Neuron (in vitro differentiated cells): ENCODE data around the gene YIPF4.
"Not testable (repeated sequence)": the region's sequence is repeated elsewhere in the genome, so short reads cannot be mapped to it uniquely, and the experiment has no call there.

ENCODE experiments used
- H2AFZ ChIP-seq: one replicate; pipeline ENCODE4 v1.6.1; 2013; ENCODE audit warnings: low read depth, mild to moderate bottlenecking, inconsistent platforms, low read length, moderate library complexity
- H3K27me3 ChIP-seq: one replicate; pipeline ENCODE4 v1.6.1; 2013; ENCODE audit warnings: low read length; ENCODE audit not compliant: insufficient read depth
- H3K36me3 ChIP-seq: one replicate; pipeline ENCODE4 v1.6.1; 2013; ENCODE audit warnings: low read length; ENCODE audit not compliant: insufficient read depth
- H3K4me1 ChIP-seq: one replicate; pipeline ENCODE4 v1.6.1; 2013; ENCODE audit warnings: low read length; ENCODE audit not compliant: insufficient read depth
- H3K4me3 ChIP-seq: 2 replicates; pipeline ENCODE4 v1.5.1; 2013; ENCODE audit warnings: mild to moderate bottlenecking, low read length, moderate library complexity
- H3K9me3 ChIP-seq: one replicate; pipeline ENCODE4 v1.6.1; 2013; ENCODE audit warnings: low read length

Gene YIPF4

DNA sequence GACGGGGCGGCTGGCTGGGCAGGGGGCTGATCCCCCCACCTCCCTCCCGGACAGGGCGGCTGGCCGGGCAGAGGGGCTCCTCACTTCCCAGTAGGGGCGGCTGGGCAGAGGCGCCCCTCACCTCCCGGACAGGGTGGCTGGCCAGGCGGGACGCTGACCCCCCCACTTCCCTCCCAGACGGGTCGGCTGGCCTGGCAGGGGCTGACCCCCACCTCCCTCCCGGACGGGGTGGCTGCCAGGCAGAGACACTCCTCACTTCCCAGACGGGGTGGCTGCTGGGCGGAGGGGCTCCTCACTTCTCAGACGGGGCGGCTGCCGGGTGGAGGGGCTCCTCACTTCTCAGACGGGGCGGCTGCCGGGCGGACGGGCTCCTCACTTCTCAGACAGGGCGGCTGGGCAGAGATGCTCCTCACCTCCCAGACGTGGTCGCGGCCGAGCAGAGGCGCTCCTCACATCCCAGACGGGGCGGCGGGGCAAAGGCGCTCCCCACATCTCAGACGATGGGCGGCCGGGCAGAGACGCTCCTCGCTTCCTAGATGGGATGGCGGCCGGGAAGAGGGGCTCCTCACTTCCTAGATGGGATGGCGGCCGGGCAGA, 16.4 kb downstream of the YIPF4 start:
- not testable (repeated sequence) for H2AFZ ChIP-seq, H3K4me3 ChIP-seq, H3K27me3 ChIP-seq, H3K4me1 ChIP-seq
- H3K36me3 ChIP-seq: peaks cover 32% of the 10 kb centered on the region
- H3K9me3 ChIP-seq: peaks cover 10% of the 10 kb centered on the region

DNA sequence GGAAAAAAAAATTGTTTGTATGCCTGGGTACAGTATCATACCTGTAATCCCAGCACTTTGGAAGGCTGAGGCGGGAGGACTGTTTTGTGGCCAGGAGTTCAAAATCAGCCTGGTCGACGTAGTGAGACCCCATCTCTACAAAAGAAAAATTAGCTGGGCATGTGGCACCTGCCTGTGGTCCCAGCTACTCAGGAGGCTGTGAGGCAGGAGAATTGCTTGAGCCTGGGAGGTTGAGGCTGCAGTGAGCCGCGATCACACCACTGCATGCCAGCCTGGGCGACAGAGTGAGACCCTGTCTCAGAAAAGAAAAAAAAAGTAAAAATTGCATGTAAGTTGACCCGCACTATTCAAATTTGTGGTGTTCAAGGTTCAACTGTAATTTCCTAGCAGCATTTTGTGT, 32.9 kb downstream of the YIPF4 start:
- peaks cover 31% of the 10 kb centered on the region for H3K36me3 ChIP-seq
- no peak overlapping the region for H3K4me3 ChIP-seq
- no peaks in the 10 kb centered on the region for H3K9me3 ChIP-seq
- no peaks in the 10 kb centered on the region for H3K4me1 ChIP-seq
- H2AFZ ChIP-seq: no peak overlapping the region
- H3K27me3 ChIP-seq: no peaks in the 10 kb centered on the region

DNA sequence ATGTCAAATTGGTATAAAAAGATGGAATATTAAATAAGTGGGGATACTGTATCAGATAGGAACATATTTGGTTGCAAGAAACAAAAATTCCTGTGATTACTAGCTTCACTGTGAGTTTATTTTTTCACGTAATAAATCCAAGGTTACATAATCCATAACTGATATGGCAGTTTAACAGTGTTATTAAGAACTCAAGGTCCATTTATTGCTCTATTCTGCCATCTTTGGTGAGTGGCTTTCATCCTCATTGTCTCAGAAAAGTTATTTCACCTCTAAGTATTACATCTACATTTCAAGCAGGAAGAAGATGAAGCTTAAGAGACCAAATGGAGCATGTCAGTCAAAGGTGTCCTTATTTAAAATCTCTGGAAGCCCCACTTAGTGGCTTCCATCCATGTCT, 37.2 kb downstream of the YIPF4 start:
- no peaks in the 10 kb centered on the region for H3K27me3 ChIP-seq
- peaks cover 18% of the 10 kb centered on the region for H3K36me3 ChIP-seq
- no peaks in the 10 kb centered on the region for H3K4me1 ChIP-seq
- no peak overlapping the region for H2AFZ ChIP-seq
- H3K4me3 ChIP-seq: no peak overlapping the region
- no peaks in the 10 kb centered on the region for H3K9me3 ChIP-seq

DNA sequence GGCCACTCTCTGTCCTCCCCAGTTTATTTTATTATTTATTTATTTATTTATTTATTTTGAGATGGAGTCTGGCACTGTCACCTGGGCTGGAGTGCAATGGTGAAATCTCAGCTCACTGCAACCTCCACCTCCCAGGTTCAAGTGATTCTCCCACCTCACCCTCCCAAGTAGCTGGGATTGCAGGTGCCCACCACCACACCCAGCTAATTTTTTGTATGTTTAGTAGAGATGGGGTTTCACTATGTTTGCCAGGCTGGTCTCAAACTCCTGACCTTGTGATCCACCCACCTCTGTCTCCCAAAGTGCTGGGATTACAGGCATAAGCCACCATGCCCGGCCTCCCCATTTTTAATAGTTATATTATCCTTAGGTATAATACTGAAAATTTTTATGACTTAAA, 51.0 kb downstream of the YIPF4 start:
- not testable (repeated sequence) for H3K9me3 ChIP-seq, H3K4me3 ChIP-seq, H3K36me3 ChIP-seq, H2AFZ ChIP-seq, H3K27me3 ChIP-seq, H3K4me1 ChIP-seq

DNA sequence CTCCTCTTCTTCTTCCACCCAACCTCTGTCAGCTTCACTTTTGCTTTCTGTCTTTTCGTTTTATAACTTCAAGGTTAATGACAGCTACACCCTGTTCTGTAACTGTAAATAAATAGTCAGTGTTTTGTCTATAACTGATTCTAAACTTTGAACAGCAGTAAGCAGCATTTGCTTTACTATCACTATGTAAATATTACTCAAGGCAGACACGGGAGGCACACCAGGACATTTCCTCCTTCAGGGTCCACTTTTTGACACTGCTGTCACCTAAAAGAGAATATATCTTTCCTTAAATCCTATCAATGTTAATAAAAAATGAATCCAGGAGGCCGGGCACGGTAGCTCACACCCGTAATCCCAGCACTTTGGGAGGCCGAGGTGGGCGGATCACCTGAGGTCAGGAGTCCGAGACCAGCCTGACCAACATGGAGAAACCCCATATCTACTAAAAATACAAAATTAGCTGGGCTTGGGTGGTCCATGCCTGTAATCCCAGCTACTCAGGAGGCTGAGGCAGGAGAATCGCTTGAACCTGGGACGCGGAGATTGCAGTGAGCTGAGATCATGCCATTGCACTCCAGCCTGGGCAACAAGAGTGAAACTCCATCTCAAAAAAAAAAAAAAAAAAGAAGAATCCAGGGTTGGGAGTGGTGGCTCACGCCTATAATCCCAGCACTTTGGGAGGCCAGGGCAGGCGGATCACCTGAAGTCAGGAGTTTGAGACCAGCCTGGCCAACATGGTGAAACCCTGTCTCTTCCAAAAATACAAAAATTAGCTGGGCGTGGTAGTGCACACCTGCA, 51.7 kb downstream of the YIPF4 start:
- not testable (repeated sequence) for H3K27me3 ChIP-seq, H3K9me3 ChIP-seq, H2AFZ ChIP-seq, H3K4me1 ChIP-seq, H3K36me3 ChIP-seq, H3K4me3 ChIP-seq

DNA sequence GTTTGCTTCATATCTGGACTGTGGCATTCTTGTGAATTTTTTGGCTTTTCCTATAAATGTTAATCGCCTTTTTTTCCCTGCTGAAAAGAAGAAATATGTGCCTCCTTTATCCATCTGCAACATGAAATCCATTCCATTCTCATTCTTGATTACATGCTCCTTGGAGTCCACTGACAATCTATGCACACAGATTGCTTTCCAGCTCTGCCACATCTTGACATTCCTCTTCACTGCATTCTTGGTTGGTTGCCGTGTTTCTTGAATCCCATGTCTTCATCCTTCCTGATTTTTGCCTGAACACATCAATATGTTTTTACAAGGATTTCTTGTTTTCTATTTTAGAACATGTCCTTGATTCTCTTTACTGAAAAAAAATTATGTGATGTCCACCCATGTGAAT, 52.4 kb downstream of the YIPF4 start:
- no peaks in the 10 kb centered on the region for H3K36me3 ChIP-seq
- no peaks in the 10 kb centered on the region for H3K9me3 ChIP-seq
- no peak overlapping the region for H2AFZ ChIP-seq
- H3K4me1 ChIP-seq: no peaks in the 10 kb centered on the region
- H3K27me3 ChIP-seq: no peaks in the 10 kb centered on the region
- no peak overlapping the region for H3K4me3 ChIP-seq

DNA sequence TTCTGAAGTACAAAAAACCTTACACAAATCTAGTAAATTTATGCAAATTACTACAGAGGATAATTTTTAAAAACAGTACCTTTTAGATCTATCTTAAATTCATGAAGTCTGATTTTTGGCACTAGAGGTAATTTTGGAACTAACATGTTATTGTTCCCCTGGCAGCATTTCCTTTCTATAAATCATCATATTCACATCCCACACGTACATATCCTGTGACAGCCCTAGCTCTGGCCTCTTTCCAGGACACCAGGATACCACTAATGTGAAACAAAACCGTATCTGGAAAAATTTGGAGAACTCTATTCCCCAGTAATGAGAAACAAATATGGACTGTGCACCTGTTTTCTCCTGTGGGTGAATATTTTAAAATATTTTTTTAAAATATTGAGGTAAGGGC, 65.1 kb downstream of the YIPF4 start:
- H3K4me3 ChIP-seq: no peak overlapping the region
- no peaks in the 10 kb centered on the region for H3K9me3 ChIP-seq
- H3K4me1 ChIP-seq: no peaks in the 10 kb centered on the region
- no peaks in the 10 kb centered on the region for H3K27me3 ChIP-seq
- no peak overlapping the region for H2AFZ ChIP-seq
- H3K36me3 ChIP-seq: no peaks in the 10 kb centered on the region

DNA sequence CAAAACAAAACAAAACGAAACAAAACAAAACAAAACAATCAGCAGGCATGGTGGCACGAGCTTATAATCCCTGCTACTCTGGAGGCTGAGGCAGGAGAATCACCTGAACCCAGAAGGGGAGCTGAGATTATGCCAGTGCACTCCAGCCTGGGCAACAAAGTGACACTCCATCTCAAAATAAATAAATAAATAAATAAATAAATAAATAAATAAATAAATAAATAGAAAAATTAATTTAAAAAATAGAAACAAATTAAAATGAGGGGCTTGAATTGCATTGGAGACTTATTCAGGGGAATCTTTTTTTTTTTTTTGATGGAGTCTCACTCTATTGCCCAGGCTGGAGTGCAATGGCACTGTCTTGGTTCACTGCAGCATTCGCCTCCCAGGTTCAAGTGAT, 73.1 kb downstream of the YIPF4 start:
- not testable (repeated sequence) for H3K4me1 ChIP-seq, H3K27me3 ChIP-seq, H2AFZ ChIP-seq

DNA sequence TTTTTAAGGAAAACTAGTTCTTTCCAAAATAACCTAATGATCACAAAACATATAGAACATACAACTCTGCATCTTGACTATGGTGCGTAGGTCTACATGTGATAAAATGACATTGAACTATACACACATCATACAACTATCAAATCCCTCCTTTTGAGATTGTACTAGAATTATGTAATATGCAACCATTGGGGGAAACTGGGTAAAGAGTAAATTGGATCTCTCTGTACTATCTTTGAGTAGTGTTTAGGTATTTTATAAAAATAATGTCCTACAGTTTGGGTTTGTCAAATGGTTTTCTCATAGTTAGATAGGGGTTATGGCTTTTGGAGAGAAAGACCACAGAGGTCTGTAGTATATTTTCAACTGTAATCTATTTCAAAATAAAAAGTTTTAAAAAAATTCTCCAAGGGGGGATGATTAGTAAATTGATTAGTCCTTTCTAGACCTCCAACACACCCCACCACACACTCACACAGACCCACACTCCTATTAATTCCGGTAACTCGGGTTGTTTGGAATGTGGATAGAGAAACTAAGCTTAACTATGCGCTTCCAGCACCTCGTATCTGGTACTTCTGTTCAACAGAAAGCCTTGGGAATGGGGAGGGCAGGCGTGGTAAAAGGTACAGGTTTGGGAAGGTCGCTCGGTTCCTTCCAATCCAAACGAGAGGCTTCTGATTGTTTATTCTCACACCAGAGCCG, 78.4 kb downstream of the YIPF4 start:
- H2AFZ ChIP-seq: peak overlapping the region; percentile 75
- no peaks in the 10 kb centered on the region for H3K9me3 ChIP-seq
- peaks cover 13% of the 10 kb centered on the region for H3K4me1 ChIP-seq
- no peaks in the 10 kb centered on the region for H3K27me3 ChIP-seq
- H3K4me3 ChIP-seq: peak overlapping the region; percentile 84
- peaks cover 2% of the 10 kb centered on the region for H3K36me3 ChIP-seq

More for the DNA sequence above, 73.1 kb downstream of the YIPF4 start:
- H3K9me3 ChIP-seq, H3K4me3 ChIP-seq, H3K36me3 ChIP-seq: not testable (repeated sequence)

DNA sequence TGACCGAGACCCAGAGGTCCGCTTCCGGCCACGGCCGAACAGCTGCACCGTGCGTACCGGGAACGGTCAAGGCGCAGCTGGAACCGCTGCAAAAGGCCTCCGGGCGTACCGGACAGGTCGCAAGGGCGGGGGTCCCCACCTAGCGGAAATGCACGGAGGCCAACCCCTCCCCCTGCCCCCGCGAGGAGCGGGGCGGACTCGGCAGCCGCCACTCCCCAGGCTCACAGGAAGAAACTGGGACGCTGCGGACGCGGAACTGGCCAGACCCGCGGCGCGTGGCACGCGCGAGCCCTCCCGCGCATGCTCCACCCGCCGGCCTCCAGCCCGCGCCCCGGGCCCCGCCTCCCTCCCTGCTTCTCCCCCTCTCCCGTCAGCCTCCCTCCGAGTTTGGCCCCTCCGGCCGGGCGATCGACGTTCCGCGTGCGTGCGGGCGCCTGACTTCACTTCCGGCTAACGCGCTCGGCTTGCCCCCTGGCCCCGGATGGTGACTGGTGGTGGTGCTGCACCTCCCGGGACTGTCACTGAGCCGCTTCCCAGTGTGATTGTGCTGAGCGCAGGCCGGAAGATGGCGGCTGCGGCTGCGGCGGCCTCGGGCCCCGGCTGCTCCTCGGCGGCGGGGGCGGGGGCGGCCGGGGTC, 79.1 kb downstream of the YIPF4 start, which contains the start of gene BIRC6:
TSS of gene BIRC6 (plus strand) at position 343 of the 637 bp plus-strand sequence. CDS start at position 482, 139 bp downstream.
- Histone ChIP-seq H2AFZ (peak within 1 kb of the TSS; percentile 80), H3K4me1 (peaks cover 13% of the 10 kb centered on the region), H3K27me3 (no peaks in the 10 kb centered on the region), H3K36me3 (peaks cover 2% of the 10 kb centered on the region), H3K4me3 (peak within 1 kb of the TSS; percentile 84), H3K9me3 (no peaks in the 10 kb centered on the region)

DNA sequence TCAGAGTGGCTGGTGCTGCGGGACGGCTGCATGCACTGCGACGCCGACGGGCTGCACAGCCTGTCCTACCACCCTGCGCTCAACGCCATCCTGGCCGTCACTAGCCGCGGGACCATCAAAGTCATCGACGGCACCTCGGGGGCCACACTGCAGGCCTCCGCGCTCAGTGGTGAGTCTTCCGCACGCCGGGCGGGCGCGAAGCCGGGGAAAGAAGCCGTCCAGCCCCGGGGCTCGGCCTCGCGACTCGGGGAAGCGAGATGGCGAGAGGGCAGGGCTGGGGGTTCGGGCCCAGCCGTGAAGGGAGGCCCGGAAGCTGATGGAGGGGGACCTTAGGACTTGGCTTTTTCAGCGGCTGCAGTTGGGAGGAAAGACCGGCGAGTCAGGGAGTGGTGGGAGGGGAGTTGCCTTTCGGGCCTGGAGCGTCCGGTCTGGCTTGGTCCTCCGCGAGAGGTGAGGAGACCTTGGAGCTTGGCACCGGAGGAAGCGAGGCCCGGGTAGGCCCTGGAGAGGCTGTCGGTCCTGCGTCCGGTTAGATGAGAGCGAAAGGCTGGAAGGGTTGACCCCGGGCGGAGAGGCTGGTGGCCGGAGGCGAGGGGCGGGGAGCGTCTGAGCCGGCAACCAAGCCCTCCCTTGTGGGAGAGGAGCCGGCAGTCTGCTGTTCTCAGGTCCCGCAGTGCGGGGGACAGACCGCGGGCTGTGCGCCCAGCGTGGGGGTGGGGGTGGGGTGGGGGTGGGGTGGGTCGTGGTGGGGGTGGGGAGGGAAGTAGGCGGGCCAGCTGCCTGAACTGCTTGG, 79.8 kb downstream of the YIPF4 start:
- H2AFZ ChIP-seq: peak overlapping the region; percentile 80
- peaks cover 13% of the 10 kb centered on the region for H3K4me1 ChIP-seq
- H3K36me3 ChIP-seq: peaks cover 2% of the 10 kb centered on the region
- H3K4me3 ChIP-seq: peak overlapping the region; percentile 84
- no peaks in the 10 kb centered on the region for H3K9me3 ChIP-seq
- H3K27me3 ChIP-seq: no peaks in the 10 kb centered on the region

DNA sequence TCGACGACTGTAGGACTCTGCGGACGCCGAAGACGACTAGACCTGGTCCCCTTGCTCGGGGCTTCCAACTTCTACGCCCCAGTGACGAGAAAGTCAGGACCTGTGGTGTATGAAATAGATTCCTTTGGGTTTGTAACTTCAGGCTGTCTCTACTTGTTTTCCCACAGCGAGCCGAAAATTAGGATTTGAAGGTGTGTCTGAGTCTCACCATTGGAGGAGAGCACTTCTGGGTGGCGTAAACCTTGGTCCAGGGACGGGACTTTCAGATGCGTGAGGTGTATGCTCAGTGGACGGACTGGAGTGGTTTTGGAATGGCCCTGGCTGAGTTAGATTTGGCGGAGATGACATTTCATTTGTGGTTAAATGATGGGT, 80.4 kb downstream of the YIPF4 start:
- H2AFZ ChIP-seq: no peak overlapping the region
- peak overlapping the region; percentile 84 for H3K4me3 ChIP-seq
- no peaks in the 10 kb centered on the region for H3K9me3 ChIP-seq
- H3K4me1 ChIP-seq: peaks cover 13% of the 10 kb centered on the region
- no peaks in the 10 kb centered on the region for H3K27me3 ChIP-seq
- H3K36me3 ChIP-seq: peaks cover 2% of the 10 kb centered on the region
